ENCODE measurements around the gene KIAA0513. TPM values are rescaled to one million over a fixed set of nuclear protein-coding genes. Genes with fewer than 3 reads are reported as not detected.

The KIAA0513 gene
- total and polyA plus RNA-seq, 2 of the 13 experiments (the other 11 are each of a cell fraction or from before 2014, with no cell fraction given): 1.8 TPM

DNA sequence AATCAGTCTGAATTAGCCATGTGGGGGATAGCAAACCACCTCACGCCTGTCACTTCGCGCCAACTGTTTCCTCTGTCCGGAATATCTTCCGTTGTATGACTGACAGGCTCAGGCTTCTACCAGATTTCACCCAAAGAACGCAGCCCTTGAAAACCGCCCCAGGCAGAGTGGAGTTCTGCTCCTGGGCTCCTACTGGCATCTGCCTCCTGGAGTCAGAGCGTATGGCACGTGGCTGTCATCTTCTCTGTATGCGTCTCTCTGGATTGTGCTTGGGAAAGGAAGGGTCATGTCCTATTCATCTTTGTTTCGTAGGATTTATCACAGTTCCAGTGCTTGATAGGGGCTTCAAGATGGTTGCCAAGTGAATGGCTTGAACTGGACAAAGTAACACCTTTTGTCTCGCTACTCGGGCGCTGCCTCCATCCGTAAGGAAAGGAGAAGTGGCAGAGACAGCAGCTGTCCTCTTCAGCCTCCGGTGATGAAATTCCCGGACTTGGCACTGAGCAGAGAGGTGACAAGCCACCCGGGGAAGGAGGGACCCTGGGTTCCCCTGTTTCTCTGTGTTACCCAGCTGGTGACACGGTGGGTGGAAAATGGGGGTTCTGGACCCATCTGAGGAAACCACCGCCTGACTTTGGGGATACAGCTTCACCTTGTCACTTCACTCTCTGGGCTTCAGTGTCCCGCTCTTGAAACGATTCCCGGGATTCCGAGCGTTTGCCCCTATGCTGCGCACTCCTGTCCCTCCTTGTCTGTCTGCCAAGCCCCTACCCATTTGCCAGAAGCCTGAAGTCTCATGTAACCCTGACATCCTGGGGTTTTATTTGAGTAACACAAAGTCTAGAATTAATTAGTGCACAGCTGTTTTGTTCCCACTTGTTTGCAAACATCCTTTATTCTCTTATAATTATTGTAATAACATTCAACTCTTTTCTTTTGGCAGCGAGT is 13.9 kb downstream of the KIAA0513 start (continued):
- no peak for TF ChIP-seq ZNF142 (CRISPR knock-in tag; IDR thresholded peaks at IDR 0.05)
- no peak for TF ChIP-seq ZNF34 (CRISPR knock-in tag; IDR thresholded peaks at IDR 0.05; ENCODE audit: borderline replicate concordance)
- TF ChIP-seq IRF2 (CRISPR knock-in tag; IDR thresholded peaks at IDR 0.05): no peak
- TF ChIP-seq ZNF570 (CRISPR knock-in tag; IDR thresholded peaks at IDR 0.05; ENCODE audit: borderline replicate concordance): no peak
- no peak for TF ChIP-seq ZNF564 (CRISPR knock-in tag; IDR thresholded peaks at IDR 0.05)
- no peak for TF ChIP-seq SYNCRIP (IDR thresholded peaks at IDR 0.05; ENCODE audit: insufficient read depth, low read depth, low read length)
- TF ChIP-seq, protein P1, sequence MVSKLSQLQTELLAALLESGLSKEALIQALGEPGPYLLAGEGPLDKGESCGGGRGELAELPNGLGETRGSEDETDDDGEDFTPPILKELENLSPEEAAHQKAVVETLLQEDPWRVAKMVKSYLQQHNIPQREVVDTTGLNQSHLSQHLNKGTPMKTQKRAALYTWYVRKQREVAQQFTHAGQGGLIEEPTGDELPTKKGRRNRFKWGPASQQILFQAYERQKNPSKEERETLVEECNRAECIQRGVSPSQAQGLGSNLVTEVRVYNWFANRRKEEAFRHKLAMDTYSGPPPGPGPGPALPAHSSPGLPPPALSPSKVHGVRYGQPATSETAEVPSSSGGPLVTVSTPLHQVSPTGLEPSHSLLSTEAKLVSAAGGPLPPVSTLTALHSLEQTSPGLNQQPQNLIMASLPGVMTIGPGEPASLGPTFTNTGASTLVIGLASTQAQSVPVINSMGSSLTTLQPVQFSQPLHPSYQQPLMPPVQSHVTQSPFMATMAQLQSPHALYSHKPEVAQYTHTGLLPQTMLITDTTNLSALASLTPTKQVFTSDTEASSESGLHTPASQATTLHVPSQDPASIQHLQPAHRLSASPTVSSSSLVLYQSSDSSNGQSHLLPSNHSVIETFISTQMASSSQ (IDR thresholded peaks at IDR 0.05; ENCODE audit: low read depth): no peak
- TF ChIP-seq, protein P1 (CRISPR knock-in tag; IDR thresholded peaks at IDR 0.05; ENCODE audit: borderline replicate concordance): no peak
- TF ChIP-seq RFXAP (CRISPR knock-in tag; IDR thresholded peaks at IDR 0.05; ENCODE audit: borderline replicate concordance): no peak

Measured in HepG2 (cell line).